Brain microvascular endothelial cell (primary cell): Measurements from ENCODE around the gene TTLL7.

Experiments
- DNase-seq: peaks from one replicate; pipeline ENCODE4 v3.0.0-alpha.2; 2020
- H3K27ac ChIP-seq: fragments of 250-450 bp; sonication (Bioruptor Pico); 2 replicates; pipeline ENCODE4 v1.5.1; 2020; ENCODE audit warnings: mild to moderate bottlenecking, moderate library complexity
- H3K27me3 ChIP-seq: fragments of 250-450 bp; sonication (Bioruptor Pico); replicated peaks from 2 replicates; pipeline ENCODE4 v1.5.1; 2020; ENCODE audit warnings: mild to moderate bottlenecking
- H3K36me3 ChIP-seq: fragments of 250-450 bp; sonication (Bioruptor Pico); replicated peaks from 2 replicates; pipeline ENCODE4 v1.5.1; 2020; ENCODE audit warnings: mild to moderate bottlenecking
- H3K4me3 ChIP-seq: 2 replicates; pipeline ENCODE4 v1.5.1; 2011; ENCODE audit warnings: low read depth, mild to moderate bottlenecking, control low read depth, low read length, moderate library complexity
- CTCF ChIP-seq: IDR thresholded peaks from 2 replicates; pipeline ENCODE4 v1.5.1; 2011; ENCODE audit warnings: low read depth, mild to moderate bottlenecking, moderate library complexity, low read length, control low read depth, inconsistent platforms; ENCODE audit errors: missing control alignments
- in situ Hi-C: cut with HindIII; loops from 2 replicates; pipeline ENCODE4 v1.10.0; 2017; ENCODE audit warnings: low sequenced_read_pairs, low pct_ligation_motif_present

TTLL7 gene

DNA sequence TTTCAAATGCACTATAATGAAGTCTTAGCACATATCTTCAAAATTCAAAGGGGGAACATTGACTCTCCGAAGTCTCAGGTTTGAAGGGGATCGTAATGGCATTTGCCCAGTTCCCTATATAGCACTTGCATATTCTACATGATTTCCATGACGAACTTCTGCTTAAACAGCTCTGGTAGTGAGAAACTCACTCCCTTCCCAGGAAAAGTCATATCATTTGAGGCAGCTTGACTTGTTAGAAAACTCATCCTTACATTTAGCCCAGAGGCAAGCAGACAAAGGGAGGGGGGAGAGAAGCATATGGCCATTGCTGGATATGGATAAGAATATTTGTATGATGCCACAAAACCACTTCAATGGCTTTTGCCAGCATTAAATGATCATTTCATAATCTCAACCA lies 27.0 kb upstream of the TTLL7 start:
- Histone ChIP-seq H3K27ac (no peak overlapping the region), H3K36me3 (no peaks in the 10 kb centered on the region), H3K4me3 (no peak overlapping the region), H3K27me3 (no peaks in the 10 kb centered on the region)
- TF ChIP-seq CTCF, result no peak
- in situ Hi-C loops, result no loop called here
- no peak for DNase-seq

DNA sequence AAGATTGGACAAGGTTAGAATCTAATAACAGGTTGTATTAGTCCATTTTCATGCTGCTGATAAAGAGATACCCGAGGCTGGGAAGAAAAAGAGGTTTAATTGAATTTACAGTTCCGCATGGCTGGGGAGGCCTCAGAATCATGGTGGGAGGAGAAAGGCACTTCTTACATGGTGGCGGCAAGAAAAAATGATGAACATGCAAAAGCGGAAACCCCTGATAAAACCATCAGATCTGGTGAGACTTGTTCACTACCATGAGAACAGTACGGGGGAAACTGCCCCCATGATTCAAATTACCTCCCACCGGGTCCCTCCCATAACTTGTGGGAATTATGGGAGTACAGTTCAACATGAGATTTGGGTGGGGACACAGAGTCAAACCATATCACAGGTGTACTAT lies 22.9 kb upstream of the TTLL7 start:
- Histone ChIP-seq H3K27ac (no peak overlapping the region), H3K36me3 (no peaks in the 10 kb centered on the region), H3K4me3 (no peak overlapping the region), H3K27me3 (no peaks in the 10 kb centered on the region)
- in situ Hi-C loops, result no loop called here
- TF ChIP-seq CTCF, result no peak
- DNase-seq, result no peak

GRCh38 chr1:84020151-84020550 lies 21.2 kb upstream of the TTLL7 start:
- no peaks in the 10 kb centered on the region for H3K36me3 ChIP-seq
- no peak for DNase-seq
- no peak overlapping the region for H3K4me3 ChIP-seq
- no peak for TF ChIP-seq CTCF
- H3K27me3 ChIP-seq, result no peaks in the 10 kb centered on the region
- in situ Hi-C loops, result no loop called here
- H3K27ac ChIP-seq, result no peak overlapping the region

GRCh38 chr1:84019217-84019616 lies 20.3 kb upstream of the TTLL7 start:
- H3K4me3 ChIP-seq, result no peak overlapping the region
- H3K27ac ChIP-seq, result no peak overlapping the region
- no peak for TF ChIP-seq CTCF
- no peaks in the 10 kb centered on the region for H3K36me3 ChIP-seq
- H3K27me3 ChIP-seq, result no peaks in the 10 kb centered on the region
- no peak for DNase-seq
- in situ Hi-C loops, result no loop called here

GRCh38 chr1:84013708-84014107 lies 14.8 kb upstream of the TTLL7 start:
- TF ChIP-seq CTCF, result no peak
- no peaks in the 10 kb centered on the region for H3K36me3 ChIP-seq
- no peak for DNase-seq
- H3K27ac ChIP-seq, result no peak overlapping the region
- no peaks in the 10 kb centered on the region for H3K27me3 ChIP-seq
- in situ Hi-C loops, result no loop called here
- no peak overlapping the region for H3K4me3 ChIP-seq

DNA sequence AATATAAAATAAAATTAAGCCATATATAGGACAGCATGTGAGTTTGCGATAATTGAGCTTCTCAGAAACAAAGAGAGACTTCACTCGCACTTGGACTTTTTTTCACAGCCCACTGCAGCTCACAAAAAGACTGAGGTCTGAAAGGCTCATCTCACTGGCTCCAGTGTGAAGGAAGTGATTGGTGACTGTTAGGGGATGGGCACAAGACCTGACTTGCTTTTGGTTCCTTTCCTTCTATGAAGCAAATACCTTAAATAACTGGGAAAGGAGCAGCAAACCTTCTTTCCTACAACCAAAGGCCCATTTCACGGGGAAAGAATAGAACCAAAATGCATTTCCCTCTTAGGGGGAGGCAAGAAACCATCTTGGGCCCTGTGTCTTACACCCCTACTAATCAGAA lies 13.1 kb upstream of the TTLL7 start:
- Histone ChIP-seq H3K27me3 (no peaks in the 10 kb centered on the region), H3K4me3 (no peak overlapping the region), H3K36me3 (no peaks in the 10 kb centered on the region), H3K27ac (no peak overlapping the region)
- no peak for DNase-seq
- no peak for TF ChIP-seq CTCF
- in situ Hi-C loops, result no loop called here
